Naive thymus-derived CD8-positive, alpha-beta T cell (primary cell): ENCODE measurements around the gene OSBPL2. TPM values are rescaled to one million over a fixed set of nuclear protein-coding genes. Genes with fewer than 3 reads are reported as not detected.

ENCODE experiments used
- ATAC-seq, 2 donors: fragments of 150-1000 bp; cut with Tn5 transposase in 1 of 2; sonication (Bioruptor Pico), chemical (Tn5 transposase) in 1 of 2; 1 replicate in 1 of 2; 2 replicates in 1 of 2; pipeline ENCODE4 v1.10.0; 2021; ENCODE audit warnings: mild to moderate bottlenecking in 2 of 2, moderate library complexity in 2 of 2
- POLR2A ChIA-PET: fragments of 350-600 bp; sonication (Branson Sonifier 250); formaldehyde crosslinking; loops from one replicate; lab custom pipeline; 2021; ENCODE audit warnings: antibody characterized with exemption; lab: Charles Lee
- DNase-seq, 10 donors: peaks; one replicate each; pipeline versions ENCODE4 v3.0.0 to v3.0.0-alpha.2; 2020 to 2022
- H3K27ac Mint-ChIP-seq, 10 donors: one replicate each; pipeline ENCODE4 v1.8.0; 2020 to 2022; ENCODE audit warnings: mild to moderate bottlenecking in 10 of 10, mixed read lengths in 10 of 10, moderate library complexity in 4 of 10, inconsistent platforms in 1 of 10
- H3K27me3 Mint-ChIP-seq, 5 donors: one replicate each; pipeline ENCODE4 v1.8.0; 2021 to 2022; ENCODE audit warnings: mixed read lengths in 5 of 5
- H3K36me3 Mint-ChIP-seq, 3 donors: one replicate each; pipeline ENCODE4 v1.8.0; 2020 to 2022; ENCODE audit warnings: mixed read lengths in 3 of 3, mild to moderate bottlenecking in 2 of 3, inconsistent platforms in 1 of 3
- H3K4me1 Mint-ChIP-seq, 4 donors: one replicate each; pipeline ENCODE4 v1.8.0; 2021 to 2022; ENCODE audit warnings: mixed read lengths in 4 of 4
- H3K4me3 Mint-ChIP-seq, 10 donors: one replicate each; pipeline ENCODE4 v1.8.0; 2020 to 2022; ENCODE audit warnings: mild to moderate bottlenecking in 10 of 10, mixed read lengths in 10 of 10, moderate library complexity in 6 of 10, inconsistent platforms in 1 of 10
- H3K9me3 Mint-ChIP-seq, 9 donors: one replicate each; pipeline ENCODE4 v1.8.0; 2020 to 2022; ENCODE audit warnings: mixed read lengths in 9 of 9, mild to moderate bottlenecking in 3 of 9, inconsistent platforms in 1 of 9, moderate library complexity in 1 of 9
- polyA plus RNA-seq, 3 donors: library from polyadenylated mRNA; unstranded; fragments of 300-500 nt; fragmentation: Illumina TruSeq; gene quantifications; one replicate each; pipeline ENCODE4 v1.2.3, GENCODE V29; 2021
- total RNA-seq, 8 experiments: library from RNA in 2 of 8; stranded (reverse) in 2 of 8; gene quantifications; one replicate each; pipeline ENCODE4 v1.2.3 and lab custom pipeline; 2021 to 2026

Gene OSBPL2
- total and polyA plus RNA-seq, 5 experiments from 2014 or later = 15.4 to 74.5 (median 22.1) TPM

- peak overlapping the region; percentile 28 to 95 (median 85) for H3K4me3 Mint-ChIP-seq
- no peak for ATAC-seq
- no peak for DNase-seq
- H3K4me1 Mint-ChIP-seq = peaks cover 15 to 40% (median 28%) of the 10 kb centered on the region in 4 donors
- H3K27ac Mint-ChIP-seq = peak overlapping the region in 4 of 10 donors; percentile 6 to 85 (median 48)
- H3K9me3 Mint-ChIP-seq = no peaks in the 10 kb centered on the region
- POLR2A ChIA-PET = no interaction called here
- H3K36me3 Mint-ChIP-seq = peaks cover 0 to 35% (median 5%) of the 10 kb centered on the region in 3 donors
- no peaks in the 10 kb centered on the region for H3K27me3 Mint-ChIP-seq
These were observed 66.9 kb downstream of the OSBPL2 start for GRCh38 chr20:62305149-62305764.

DNA sequence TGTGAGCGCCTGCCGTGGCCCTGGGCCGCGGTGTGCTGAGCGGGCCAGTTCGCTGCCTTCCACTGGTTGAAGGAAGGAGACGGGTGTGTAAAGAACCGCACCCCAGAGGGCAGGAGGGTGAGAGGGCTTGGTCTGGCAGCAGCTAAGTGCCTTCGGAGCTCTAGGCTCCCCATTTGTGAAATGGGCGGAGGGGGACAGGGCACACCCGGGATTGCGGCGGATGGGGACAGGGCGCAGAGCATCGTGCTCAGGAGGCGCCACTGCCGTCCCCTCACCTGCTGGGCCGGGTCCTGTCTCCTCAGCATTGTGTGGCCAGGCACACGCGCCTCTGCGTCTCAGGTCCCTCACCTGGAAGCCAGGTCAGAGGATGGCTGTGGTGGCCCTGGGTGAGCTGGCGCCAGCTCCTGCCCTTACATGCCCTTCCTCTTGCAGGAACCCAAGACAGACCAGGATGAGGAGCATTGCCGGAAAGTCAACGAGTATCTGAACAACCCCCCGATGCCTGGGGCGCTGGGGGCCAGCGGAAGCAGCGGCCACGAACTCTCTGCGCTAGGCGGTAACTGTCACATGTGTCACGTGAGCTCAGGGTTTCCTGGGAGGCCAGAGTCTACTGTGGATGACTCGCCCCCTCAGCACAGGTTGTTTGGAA, 67.6 kb downstream of the OSBPL2 start:
- peaks cover 15 to 40% (median 28%) of the 10 kb centered on the region in 4 donors for H3K4me1 Mint-ChIP-seq
- H3K27ac Mint-ChIP-seq = peak overlapping the region in 2 of 10 donors; percentile 44 to 85
- POLR2A ChIA-PET = interaction anchor here (0.6 kb wide), 1 partner anchor 102 kb away, joined by 3 read pairs; no protein-coding TSS in a partner anchor
- peaks cover 0 to 35% (median 5%) of the 10 kb centered on the region in 3 donors for H3K36me3 Mint-ChIP-seq
- no peaks in the 10 kb centered on the region for H3K27me3 Mint-ChIP-seq
- H3K9me3 Mint-ChIP-seq = no peaks in the 10 kb centered on the region
- DNase-seq (no peak), ATAC-seq (no peak)
- H3K4me3 Mint-ChIP-seq = peak overlapping the region in 9 of 10 donors; percentile 28 to 95 (median 41)

GRCh38 chr20:62306414-62307187, 68.3 kb downstream of the OSBPL2 start:
- DNase-seq = no peak

GRCh38 chr20:62307226-62308101, 69.1 kb downstream of the OSBPL2 start:
- no peaks in the 10 kb centered on the region for H3K27me3 Mint-ChIP-seq
- peak overlapping the region in 1 of 10 donors; percentile 4 for H3K27ac Mint-ChIP-seq
- H3K9me3 Mint-ChIP-seq = no peaks in the 10 kb centered on the region
- POLR2A ChIA-PET = no interaction called here
- peaks cover 8 to 32% (median 22%) of the 10 kb centered on the region in 4 donors for H3K4me1 Mint-ChIP-seq
- no peak for ATAC-seq
- peaks cover 0 to 35% (median 5%) of the 10 kb centered on the region in 3 donors for H3K36me3 Mint-ChIP-seq
- DNase-seq = no peak
- H3K4me3 Mint-ChIP-seq = no peak overlapping the region

More at GRCh38 chr20:62306414-62307187, 68.3 kb downstream of the OSBPL2 start:
- Mint-ChIP-seq H3K9me3 (no peaks in the 10 kb centered on the region), H3K36me3 (peaks cover 0 to 35% (median 5%) of the 10 kb centered on the region in 3 donors), H3K27me3 (no peaks in the 10 kb centered on the region), H3K4me3 (peak overlapping the region in 1 of 10 donors; percentile 36), H3K4me1 (peaks cover 13 to 40% (median 26%) of the 10 kb centered on the region in 4 donors), H3K27ac (peak overlapping the region in 3 of 10 donors; percentile 4 to 44 (median 18))
- ATAC-seq = no peak
- POLR2A ChIA-PET = interaction anchor here (0.6 kb wide), 1 partner anchor 101 kb away, joined by 3 read pairs; no protein-coding TSS in a partner anchor

GRCh38 chr20:62308102-62308822, 69.9 kb downstream of the OSBPL2 start:
- H3K4me3 Mint-ChIP-seq = no peak overlapping the region
- H3K4me1 Mint-ChIP-seq = peaks cover 8 to 28% (median 22%) of the 10 kb centered on the region in 4 donors
- POLR2A ChIA-PET = no interaction called here

GRCh38 chr20:62309198-62309944, 71.0 kb downstream of the OSBPL2 start:
- ATAC-seq = no peak
- Mint-ChIP-seq H3K4me3 (no peak overlapping the region), H3K4me1 (peaks cover 3 to 20% (median 13%) of the 10 kb centered on the region in 4 donors), H3K36me3 (peaks cover 0 to 35% (median 5%) of the 10 kb centered on the region in 3 donors), H3K27me3 (no peaks in the 10 kb centered on the region), H3K9me3 (no peaks in the 10 kb centered on the region), H3K27ac (no peak overlapping the region)
- DNase-seq = no peak
- POLR2A ChIA-PET = no interaction called here

More at GRCh38 chr20:62308102-62308822, 69.9 kb downstream of the OSBPL2 start:
- no peaks in the 10 kb centered on the region for H3K27me3 Mint-ChIP-seq
- H3K9me3 Mint-ChIP-seq = no peaks in the 10 kb centered on the region
- peak overlapping the region in 1 of 10 donors; percentile 49 for H3K27ac Mint-ChIP-seq
- ATAC-seq (no peak), DNase-seq (no peak)
- peaks cover 0 to 35% (median 5%) of the 10 kb centered on the region in 3 donors for H3K36me3 Mint-ChIP-seq

DNA sequence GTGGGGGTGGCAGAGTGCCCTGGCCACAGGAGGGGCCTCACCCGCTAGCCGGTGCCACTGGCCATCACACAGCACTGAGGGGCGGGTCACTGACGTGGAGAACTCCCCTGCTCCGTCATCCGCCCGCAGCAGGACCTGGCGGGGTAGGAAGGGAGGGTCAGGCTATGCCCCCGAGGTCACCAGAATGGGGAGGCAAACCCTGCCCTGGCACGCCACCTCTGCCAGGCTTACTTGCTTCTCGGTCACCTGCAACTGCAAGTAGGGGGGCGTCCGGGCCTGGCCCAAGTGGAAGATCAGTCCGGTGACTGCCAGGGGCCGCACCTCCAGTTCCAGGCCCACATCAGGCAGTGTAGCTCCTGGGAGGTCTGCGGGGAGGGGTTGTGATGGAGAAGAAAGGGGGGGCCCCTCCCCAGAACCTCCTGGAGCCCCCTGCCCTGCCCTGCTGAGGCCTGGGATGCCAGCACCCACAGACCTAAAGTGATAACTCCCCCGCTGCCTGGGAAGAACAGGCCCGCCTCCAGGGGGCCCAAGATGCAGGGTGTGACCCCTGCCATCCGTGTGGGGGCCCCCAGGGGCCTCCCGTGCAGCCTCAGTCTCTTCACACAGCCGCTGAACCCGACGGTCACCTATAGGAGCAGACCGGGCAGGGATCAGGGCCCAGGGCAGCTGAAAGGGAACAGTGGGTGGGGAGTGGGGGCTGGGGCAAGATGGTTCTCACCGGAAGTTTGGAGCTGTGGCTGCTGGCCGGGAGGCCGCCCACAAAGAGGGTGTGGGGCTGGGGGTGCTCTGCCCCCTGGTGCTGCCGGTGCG, 71.8 kb downstream of the OSBPL2 start:
- no peak for ATAC-seq
- POLR2A ChIA-PET = no interaction called here
- no peak overlapping the region for H3K4me3 Mint-ChIP-seq

GRCh38 chr20:62310757-62311121, 72.4 kb downstream of the OSBPL2 start:
- no peak overlapping the region for H3K4me3 Mint-ChIP-seq
- H3K4me1 Mint-ChIP-seq = peaks cover 0 to 6% (median 2%) of the 10 kb centered on the region in 4 donors
- no peaks in the 10 kb centered on the region for H3K9me3 Mint-ChIP-seq
- H3K27me3 Mint-ChIP-seq = no peaks in the 10 kb centered on the region
- H3K36me3 Mint-ChIP-seq = peaks cover 0 to 32% (median 2%) of the 10 kb centered on the region in 3 donors
- no peak for DNase-seq
- H3K27ac Mint-ChIP-seq = no peak overlapping the region
- ATAC-seq = no peak
- POLR2A ChIA-PET = no interaction called here

More for the DNA sequence above, 71.8 kb downstream of the OSBPL2 start:
- peaks cover 0 to 35% (median 5%) of the 10 kb centered on the region in 3 donors for H3K36me3 Mint-ChIP-seq
- peaks cover 3 to 12% (median 7%) of the 10 kb centered on the region in 4 donors for H3K4me1 Mint-ChIP-seq
- DNase-seq = no peak
- H3K27ac Mint-ChIP-seq = no peak overlapping the region
- no peaks in the 10 kb centered on the region for H3K9me3 Mint-ChIP-seq
- no peaks in the 10 kb centered on the region for H3K27me3 Mint-ChIP-seq

DNA sequence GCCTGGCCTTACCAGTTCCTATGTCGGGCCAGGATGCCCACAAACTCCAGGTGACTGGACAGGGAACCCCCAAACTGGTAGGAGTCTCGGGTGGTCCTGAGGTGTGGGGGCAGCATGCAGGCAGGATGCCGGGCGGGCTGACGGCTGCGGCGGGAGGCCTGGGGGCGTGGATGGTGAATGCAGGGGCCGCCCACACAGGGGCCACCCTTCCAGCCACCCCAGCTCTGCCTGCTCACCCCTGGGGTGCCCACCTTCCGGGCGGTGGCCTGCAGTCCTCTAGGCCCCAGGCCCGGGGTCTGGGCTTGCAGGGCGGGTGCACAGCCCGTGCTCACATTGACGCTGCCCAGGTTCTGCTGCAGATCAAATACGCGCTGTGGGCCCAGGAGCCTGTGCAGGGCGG, 72.8 kb downstream of the OSBPL2 start:
- H3K36me3 Mint-ChIP-seq = peaks cover 0 to 29% (median 2%) of the 10 kb centered on the region in 3 donors
- POLR2A ChIA-PET = no interaction called here
- no peak overlapping the region for H3K4me3 Mint-ChIP-seq
- H3K4me1 Mint-ChIP-seq = peaks cover 0 to 2% (median under 1%) of the 10 kb centered on the region in 4 donors
- no peak overlapping the region for H3K27ac Mint-ChIP-seq
- ATAC-seq (no peak), DNase-seq (no peak)
- H3K27me3 Mint-ChIP-seq = no peaks in the 10 kb centered on the region
- no peaks in the 10 kb centered on the region for H3K9me3 Mint-ChIP-seq

GRCh38 chr20:62311832-62312661, 73.7 kb downstream of the OSBPL2 start:
- POLR2A ChIA-PET = no interaction called here
- Mint-ChIP-seq H3K4me3 (no peak overlapping the region), H3K4me1 (no peaks in the 10 kb centered on the region), H3K27ac (no peak overlapping the region), H3K27me3 (no peaks in the 10 kb centered on the region), H3K36me3 (peaks cover 0 to 22% (median 2%) of the 10 kb centered on the region in 3 donors), H3K9me3 (no peaks in the 10 kb centered on the region)
- ATAC-seq (no peak), DNase-seq (no peak)
